MM.1S (cell line): ENCODE results near the gene ZNF438.

Experiments used
- EZH2 ChIP-seq: fragments of 300-600 bp; sonication (generic); optimal IDR thresholded peaks from 2 replicates; pipeline ENCODE3; 2017; ENCODE audit warnings: low read depth, mild to moderate bottlenecking, antibody characterized with exemption, low read length, mixed read lengths
- EZH2phosphoT487 ChIP-seq: fragments of 300-600 bp; sonication (generic); IDR thresholded peaks from 2 replicates; pipeline ENCODE4 v1.6.1; 2018; ENCODE audit warnings: antibody characterized with exemption, low read length
- TF ChIP-seq, protein P1 (sequence below): fragments of 300-600 bp; sonication (generic); IDR thresholded peaks from 2 replicates; pipeline ENCODE4 v1.5.1; 2016; ENCODE audit warnings: antibody characterized with exemption, low read length, mixed read lengths

DNA sequence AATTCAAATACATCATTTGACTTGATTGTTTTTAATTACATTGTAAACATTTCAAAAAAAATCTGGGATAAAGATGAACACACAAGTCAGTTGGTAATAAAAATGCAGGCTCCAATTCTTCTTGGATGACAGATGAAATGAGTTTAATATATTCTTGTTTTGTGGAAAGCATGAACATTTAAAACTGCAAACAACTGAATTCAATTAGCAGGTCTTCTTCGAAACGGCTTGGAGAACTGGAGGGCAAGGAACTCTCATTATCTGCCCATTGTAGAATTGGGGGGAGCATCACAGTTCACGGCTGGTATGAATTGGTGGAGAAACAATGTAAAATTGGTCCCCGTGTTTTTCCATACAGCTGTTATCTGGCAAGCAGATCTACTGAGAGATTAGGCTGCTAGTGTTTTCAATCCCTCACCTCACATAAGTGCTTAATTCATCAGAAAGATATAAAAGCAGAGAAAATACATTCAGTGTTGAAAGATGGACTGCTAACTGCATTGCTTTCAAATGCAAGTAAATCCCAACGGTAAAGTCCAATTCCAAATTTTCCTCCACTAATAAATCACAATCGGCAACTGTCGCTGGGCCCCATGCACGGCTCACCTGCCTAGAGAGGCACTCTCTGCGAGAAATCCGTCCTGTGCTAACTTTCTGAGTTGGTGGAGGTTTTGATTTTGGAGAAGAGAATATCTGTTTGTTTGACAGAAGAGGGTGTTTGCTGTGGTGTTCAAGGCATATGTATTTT is 199.5 kb downstream of the ZNF438 start:
- TF ChIP-seq, protein P1, sequence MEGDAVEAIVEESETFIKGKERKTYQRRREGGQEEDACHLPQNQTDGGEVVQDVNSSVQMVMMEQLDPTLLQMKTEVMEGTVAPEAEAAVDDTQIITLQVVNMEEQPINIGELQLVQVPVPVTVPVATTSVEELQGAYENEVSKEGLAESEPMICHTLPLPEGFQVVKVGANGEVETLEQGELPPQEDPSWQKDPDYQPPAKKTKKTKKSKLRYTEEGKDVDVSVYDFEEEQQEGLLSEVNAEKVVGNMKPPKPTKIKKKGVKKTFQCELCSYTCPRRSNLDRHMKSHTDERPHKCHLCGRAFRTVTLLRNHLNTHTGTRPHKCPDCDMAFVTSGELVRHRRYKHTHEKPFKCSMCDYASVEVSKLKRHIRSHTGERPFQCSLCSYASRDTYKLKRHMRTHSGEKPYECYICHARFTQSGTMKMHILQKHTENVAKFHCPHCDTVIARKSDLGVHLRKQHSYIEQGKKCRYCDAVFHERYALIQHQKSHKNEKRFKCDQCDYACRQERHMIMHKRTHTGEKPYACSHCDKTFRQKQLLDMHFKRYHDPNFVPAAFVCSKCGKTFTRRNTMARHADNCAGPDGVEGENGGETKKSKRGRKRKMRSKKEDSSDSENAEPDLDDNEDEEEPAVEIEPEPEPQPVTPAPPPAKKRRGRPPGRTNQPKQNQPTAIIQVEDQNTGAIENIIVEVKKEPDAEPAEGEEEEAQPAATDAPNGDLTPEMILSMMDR = no peak
- TF ChIP-seq EZH2 (no peak), EZH2phosphoT487 (no peak)
